HG02798 (cell line): Measurements from ENCODE around the gene CIPC.

Experiments used
- ATAC-seq: cut with Tn5 transposase; IDR thresholded peaks from one replicate; pipeline ENCODE4 v1.9.1; 2021; ENCODE audit warnings: mild to moderate bottlenecking; ENCODE audit not compliant: unreplicated experiment, poor library complexity

The CIPC gene

GRCh38 chr14:77097700-77098528, at the start of gene CIPC:
Gene CIPC, plus strand, starts transcription at chr14:77098258. Its CDS starts 7,451 bp downstream, at chr14:77105709.
- ATAC-seq, result peak; percentile 91

GRCh38 chr14:77051116-77051515, 46.9 kb upstream of the CIPC start:
- no peak for ATAC-seq

GRCh38 chr14:77052281-77053044, 45.6 kb upstream of the CIPC start:
- no peak for ATAC-seq

- ATAC-seq, result no peak
These were observed 44.8 kb upstream of the CIPC start for GRCh38 chr14:77053046-77053841.

GRCh38 chr14:77055306-77055705, 42.8 kb upstream of the CIPC start:
- no peak for ATAC-seq

- ATAC-seq, result no peak
These were observed 42.1 kb upstream of the CIPC start for GRCh38 chr14:77055981-77056380.

GRCh38 chr14:77058117-77058516, 39.9 kb upstream of the CIPC start:
- ATAC-seq, result no peak

- ATAC-seq, result no peak
These were observed 39.3 kb upstream of the CIPC start for GRCh38 chr14:77058785-77059184.

- no peak for ATAC-seq
These were observed 38.7 kb upstream of the CIPC start for GRCh38 chr14:77059276-77059915.

GRCh38 chr14:77061630-77062257, 36.3 kb upstream of the CIPC start:
- ATAC-seq, result no peak

GRCh38 chr14:77062261-77062660, 35.8 kb upstream of the CIPC start:
- no peak for ATAC-seq

GRCh38 chr14:77063571-77064171, 34.4 kb upstream of the CIPC start:
- no peak for ATAC-seq

GRCh38 chr14:77064521-77065178, 33.4 kb upstream of the CIPC start:
- ATAC-seq, result no peak

GRCh38 chr14:77065851-77066577, 32.0 kb upstream of the CIPC start:
- no peak for ATAC-seq

GRCh38 chr14:77066578-77067172, 31.4 kb upstream of the CIPC start:
- no peak for ATAC-seq

GRCh38 chr14:77067632-77068516, 30.2 kb upstream of the CIPC start:
- ATAC-seq, result peak; percentile 50
